Measurements from ENCODE around the gene C4orf46.
"Not testable (repeated sequence)": the region's sequence is repeated elsewhere in the genome, so short reads cannot be mapped to it uniquely, and the experiment has no call there.

Gene C4orf46

GRCh38 chr4:158671915-158672806 lies 474 bp upstream of the C4orf46 start, which contains the start of gene ETFDH:
TSS of gene ETFDH (plus strand) at chr4:158672296. CDS start at chr4:158672457, 161 bp downstream.
- no peaks in the 10 kb centered on the region for H3K27me3 ChIP-seq (ENCODE audit: control insufficient read depth, insufficient read depth, low read length)
- peak within 1 kb of the TSS; percentile 97 for H3K4me3 ChIP-seq (ENCODE audit: low read depth, low read length)
- H3K36me3 ChIP-seq (ENCODE audit: control insufficient read depth, insufficient read depth, low read length) = no peaks in the 10 kb centered on the region
- no peaks in the 10 kb centered on the region for H3K9me3 ChIP-seq (ENCODE audit: control insufficient read depth, insufficient read depth, low read length)
- peaks cover 4% of the 10 kb centered on the region for H3K4me1 ChIP-seq (ENCODE audit: control insufficient read depth, insufficient read depth, low read length)
- peak within 1 kb of the TSS; percentile 85 for H3K9ac ChIP-seq (ENCODE audit: low read depth, low read length)

GRCh38 chr4:158670975-158671664 lies 567 bp downstream of the C4orf46 start:
- Histone ChIP-seq H3K36me3 (ENCODE audit: control insufficient read depth, insufficient read depth, low read length) (no peaks in the 10 kb centered on the region), H3K4me3 (ENCODE audit: low read depth, low read length) (peak overlapping the region; percentile 97), H3K4me1 (ENCODE audit: control insufficient read depth, insufficient read depth, low read length) (peaks cover 4% of the 10 kb centered on the region), H3K9ac (ENCODE audit: low read depth, low read length) (peak overlapping the region; percentile 85), H3K9me3 (ENCODE audit: control insufficient read depth, insufficient read depth, low read length) (no peaks in the 10 kb centered on the region), H3K27me3 (ENCODE audit: control insufficient read depth, insufficient read depth, low read length) (no peaks in the 10 kb centered on the region)

GRCh38 chr4:158669310-158669709 lies 2.4 kb downstream of the C4orf46 start:
- Histone ChIP-seq H3K27me3 (ENCODE audit: control insufficient read depth, insufficient read depth, low read length) (no peaks in the 10 kb centered on the region), H3K4me3 (ENCODE audit: low read depth, low read length) (no peak overlapping the region), H3K9me3 (ENCODE audit: control insufficient read depth, insufficient read depth, low read length) (no peaks in the 10 kb centered on the region), H3K9ac (ENCODE audit: low read depth, low read length) (no peak overlapping the region), H3K4me1 (ENCODE audit: control insufficient read depth, insufficient read depth, low read length) (peaks cover 4% of the 10 kb centered on the region), H3K36me3 (ENCODE audit: control insufficient read depth, insufficient read depth, low read length) (no peaks in the 10 kb centered on the region)

- H3K4me3 ChIP-seq (ENCODE audit: low read depth, low read length) = no peak overlapping the region
Observed at GRCh38 chr4:158667651-158668198, 4.0 kb downstream of the C4orf46 start.

GRCh38 chr4:158666892-158667291 lies 4.8 kb downstream of the C4orf46 start:
- no peaks in the 10 kb centered on the region for H3K36me3 ChIP-seq (ENCODE audit: control insufficient read depth, insufficient read depth, low read length)
- H3K4me1 ChIP-seq (ENCODE audit: control insufficient read depth, insufficient read depth, low read length) = peaks cover 4% of the 10 kb centered on the region
- H3K9me3 ChIP-seq (ENCODE audit: control insufficient read depth, insufficient read depth, low read length) = no peaks in the 10 kb centered on the region
- no peak overlapping the region for H3K9ac ChIP-seq (ENCODE audit: low read depth, low read length)
- no peaks in the 10 kb centered on the region for H3K27me3 ChIP-seq (ENCODE audit: control insufficient read depth, insufficient read depth, low read length)
- H3K4me3 ChIP-seq (ENCODE audit: low read depth, low read length) = no peak overlapping the region

More at GRCh38 chr4:158667651-158668198, 4.0 kb downstream of the C4orf46 start:
- peaks cover 4% of the 10 kb centered on the region for H3K4me1 ChIP-seq (ENCODE audit: control insufficient read depth, insufficient read depth, low read length)
- H3K27me3 ChIP-seq (ENCODE audit: control insufficient read depth, insufficient read depth, low read length) = no peaks in the 10 kb centered on the region
- H3K36me3 ChIP-seq (ENCODE audit: control insufficient read depth, insufficient read depth, low read length) = no peaks in the 10 kb centered on the region
- no peaks in the 10 kb centered on the region for H3K9me3 ChIP-seq (ENCODE audit: control insufficient read depth, insufficient read depth, low read length)
- no peak overlapping the region for H3K9ac ChIP-seq (ENCODE audit: low read depth, low read length)

GRCh38 chr4:158664806-158665205 lies 6.9 kb downstream of the C4orf46 start:
- H3K4me3 ChIP-seq (ENCODE audit: low read depth, low read length) = no peak overlapping the region
- no peaks in the 10 kb centered on the region for H3K27me3 ChIP-seq (ENCODE audit: control insufficient read depth, insufficient read depth, low read length)
- no peak overlapping the region for H3K9ac ChIP-seq (ENCODE audit: low read depth, low read length)
- no peaks in the 10 kb centered on the region for H3K36me3 ChIP-seq (ENCODE audit: control insufficient read depth, insufficient read depth, low read length)
- H3K4me1 ChIP-seq (ENCODE audit: control insufficient read depth, insufficient read depth, low read length) = peaks cover 2% of the 10 kb centered on the region
- H3K9me3 ChIP-seq (ENCODE audit: control insufficient read depth, insufficient read depth, low read length) = no peaks in the 10 kb centered on the region

- not testable (repeated sequence) for H3K27me3 ChIP-seq (ENCODE audit: control insufficient read depth, insufficient read depth, low read length); H3K9me3 ChIP-seq (ENCODE audit: control insufficient read depth, insufficient read depth, low read length); H3K4me1 ChIP-seq (ENCODE audit: control insufficient read depth, insufficient read depth, low read length); H3K9ac ChIP-seq (ENCODE audit: low read depth, low read length); H3K36me3 ChIP-seq (ENCODE audit: control insufficient read depth, insufficient read depth, low read length); H3K4me3 ChIP-seq (ENCODE audit: low read depth, low read length)
Observed at GRCh38 chr4:158663707-158664625, 7.7 kb downstream of the C4orf46 start.

- H3K27me3 ChIP-seq (ENCODE audit: control insufficient read depth, insufficient read depth, low read length); H3K9ac ChIP-seq (ENCODE audit: low read depth, low read length); H3K36me3 ChIP-seq (ENCODE audit: control insufficient read depth, insufficient read depth, low read length); H3K9me3 ChIP-seq (ENCODE audit: control insufficient read depth, insufficient read depth, low read length); H3K4me1 ChIP-seq (ENCODE audit: control insufficient read depth, insufficient read depth, low read length); H3K4me3 ChIP-seq (ENCODE audit: low read depth, low read length): not testable (repeated sequence)
Observed at GRCh38 chr4:158663255-158663654, 8.4 kb downstream of the C4orf46 start.

- no peak overlapping the region for H3K4me3 ChIP-seq (ENCODE audit: low read depth, low read length)
Observed at GRCh38 chr4:158657291-158657690, 14.4 kb downstream of the C4orf46 start.

GRCh38 chr4:158656439-158656838 lies 15.2 kb downstream of the C4orf46 start:
- Histone ChIP-seq H3K36me3 (ENCODE audit: control insufficient read depth, insufficient read depth, low read length) (no peaks in the 10 kb centered on the region), H3K27me3 (ENCODE audit: control insufficient read depth, insufficient read depth, low read length) (no peaks in the 10 kb centered on the region), H3K4me3 (ENCODE audit: low read depth, low read length) (no peak overlapping the region), H3K9me3 (ENCODE audit: control insufficient read depth, insufficient read depth, low read length) (no peaks in the 10 kb centered on the region), H3K4me1 (ENCODE audit: control insufficient read depth, insufficient read depth, low read length) (peaks cover 10% of the 10 kb centered on the region), H3K9ac (ENCODE audit: low read depth, low read length) (no peak overlapping the region)

More at GRCh38 chr4:158657291-158657690, 14.4 kb downstream of the C4orf46 start:
- no peaks in the 10 kb centered on the region for H3K9me3 ChIP-seq (ENCODE audit: control insufficient read depth, insufficient read depth, low read length)
- H3K27me3 ChIP-seq (ENCODE audit: control insufficient read depth, insufficient read depth, low read length) = no peaks in the 10 kb centered on the region
- peaks cover 10% of the 10 kb centered on the region for H3K4me1 ChIP-seq (ENCODE audit: control insufficient read depth, insufficient read depth, low read length)
- no peaks in the 10 kb centered on the region for H3K36me3 ChIP-seq (ENCODE audit: control insufficient read depth, insufficient read depth, low read length)
- H3K9ac ChIP-seq (ENCODE audit: low read depth, low read length) = no peak overlapping the region

- H3K4me3 ChIP-seq (ENCODE audit: low read depth, low read length) = no peak overlapping the region
- no peaks in the 10 kb centered on the region for H3K9me3 ChIP-seq (ENCODE audit: control insufficient read depth, insufficient read depth, low read length)
- no peaks in the 10 kb centered on the region for H3K27me3 ChIP-seq (ENCODE audit: control insufficient read depth, insufficient read depth, low read length)
- H3K9ac ChIP-seq (ENCODE audit: low read depth, low read length) = no peak overlapping the region
- H3K36me3 ChIP-seq (ENCODE audit: control insufficient read depth, insufficient read depth, low read length) = no peaks in the 10 kb centered on the region
- peaks cover 10% of the 10 kb centered on the region for H3K4me1 ChIP-seq (ENCODE audit: control insufficient read depth, insufficient read depth, low read length)
Observed at GRCh38 chr4:158652920-158653319, 18.8 kb downstream of the C4orf46 start.

All from iPS-15b (cell line).